A673 (cell line): Measurements from ENCODE around the gene FMNL3. TPM values are rescaled to one million over a fixed set of nuclear protein-coding genes. Genes with fewer than 3 reads are reported as not detected.

ENCODE experiments used
- BruUV-seq: library from RNA; stranded (reverse); fragments of 400-500 nt; replicated peaks from 2 replicates; lab custom pipeline; 2021; lab: Mats Ljungman, UMichigan
- CTCF ChIA-PET: fragments of 300-600 bp; sonication (Branson Sonifier 250); formaldehyde crosslinking; loops from one replicate; lab custom pipeline; 2022; ENCODE audit warnings: antibody characterized with exemption; lab: Charles Lee
- POLR2A ChIA-PET: fragments of 300-600 bp; sonication (Branson Sonifier 250); formaldehyde crosslinking; loops from one replicate; lab custom pipeline; 2022; ENCODE audit warnings: antibody characterized with exemption; ENCODE audit not compliant: low non-redundant PET; lab: Charles Lee
- DNase-seq: peaks from one replicate; pipeline ENCODE4 v3.0.0-alpha.2; 2015; ENCODE audit warnings: low spot score
- H3K27ac ChIP-seq: fragments of 200-600 bp; sonication (generic); 2 replicates; pipeline ENCODE4 v1.5.1; 2016; ENCODE audit warnings: mixed run types, low read depth, mild to moderate bottlenecking, mixed read lengths, antibody characterized with exemption, low read length; ENCODE audit not compliant: poor library complexity, severe bottlenecking
- H3K27me3 ChIP-seq: fragments of 200-600 bp; sonication (generic); replicated peaks from 2 replicates; pipeline ENCODE4 v1.6.1; 2017; ENCODE audit warnings: mixed run types, low read depth, mild to moderate bottlenecking, mixed read lengths, antibody characterized with exemption, low read length; ENCODE audit not compliant: insufficient read depth, poor library complexity
- H3K36me3 ChIP-seq: fragments of 200-600 bp; sonication (generic); 2 replicates; pipeline ENCODE4 v1.6.1; 2016; ENCODE audit warnings: mixed run types, mild to moderate bottlenecking, mixed read lengths, antibody characterized with exemption, low read length; ENCODE audit not compliant: insufficient read depth, poor library complexity, severe bottlenecking
- H3K4me1 ChIP-seq: fragments of 200-600 bp; sonication (generic); 2 replicates; pipeline ENCODE4 v1.6.1; 2017; ENCODE audit warnings: mixed run types, mild to moderate bottlenecking, mixed read lengths, antibody characterized with exemption, low read length; ENCODE audit not compliant: insufficient read depth, poor library complexity, severe bottlenecking
- H3K4me3 ChIP-seq: fragments of 200-600 bp; sonication (generic); 2 replicates; pipeline ENCODE4 v1.5.1; 2016; ENCODE audit warnings: low read depth, mixed run types, mild to moderate bottlenecking, mixed read lengths, low read length; ENCODE audit not compliant: poor library complexity, severe bottlenecking
- H3K9me3 ChIP-seq: fragments of 200-600 bp; sonication (generic); 2 replicates; pipeline ENCODE4 v1.6.1; 2016; ENCODE audit warnings: mixed run types, low read depth, mild to moderate bottlenecking, mixed read lengths, antibody characterized with exemption, low read length; ENCODE audit not compliant: poor library complexity, severe bottlenecking
- CTCF ChIP-seq: fragments of 300-800, 200-600 bp; sonication (generic); conservative IDR thresholded peaks from 2 replicates; pipeline ENCODE4 v1.5.1; 2017; ENCODE audit warnings: low read depth, mild to moderate bottlenecking, antibody characterized with exemption, low read length, moderate library complexity, mixed read lengths
- EZH2 ChIP-seq: fragments of 200-600 bp; sonication (generic); IDR thresholded peaks from 2 replicates; pipeline ENCODE4 v1.6.1; 2017; ENCODE audit warnings: borderline replicate concordance, low read depth, mild to moderate bottlenecking, mixed read lengths, antibody characterized with exemption, low read length; ENCODE audit not compliant: poor library complexity, severe bottlenecking
- intact Hi-C: fragments of 100-400 bp; cut with micrococcal nuclease; formaldehyde crosslinking; loops from one replicate; pipeline ENCODE4 v1.10.0; 2022; ENCODE audit not compliant: unreplicated experiment
- total RNA-seq: library from RNA; stranded (reverse); gene quantifications from 2 replicates; pipeline ENCODE4 v1.2.3, GENCODE V29; 2021

The FMNL3 gene
- total RNA-seq, 1 experiment from 2014 or later = 22.0 TPM

GRCh38 chr12:49692851-49693250, 14.4 kb downstream of the FMNL3 start:
- no peak for DNase-seq
- Histone ChIP-seq H3K27ac (no peak overlapping the region), H3K27me3 (no peaks in the 10 kb centered on the region), H3K9me3 (no peaks in the 10 kb centered on the region), H3K36me3 (no peaks in the 10 kb centered on the region), H3K4me1 (no peaks in the 10 kb centered on the region), H3K4me3 (no peak overlapping the region)
- ChIA-PET CTCF (interaction anchor here (0.7 kb wide), 1 partner anchor 8 kb away, joined by 7 read pairs; no protein-coding TSS in a partner anchor), POLR2A (no interaction called here)
- intact Hi-C loops = no loop called here
- TF ChIP-seq EZH2 = no peak
- TF ChIP-seq CTCF = no peak
- no TSS peak for BruUV-seq

GRCh38 chr12:49689785-49690184, 17.4 kb downstream of the FMNL3 start:
- POLR2A ChIA-PET = no interaction called here
- CTCF ChIA-PET = no interaction called here
- Histone ChIP-seq H3K4me1 (peaks cover 3% of the 10 kb centered on the region), H3K9me3 (no peaks in the 10 kb centered on the region), H3K27me3 (no peaks in the 10 kb centered on the region), H3K4me3 (no peak overlapping the region), H3K36me3 (no peaks in the 10 kb centered on the region), H3K27ac (no peak overlapping the region)
- TF ChIP-seq EZH2 = no peak
- TF ChIP-seq CTCF = no peak
- DNase-seq = no peak
- BruUV-seq = no TSS peak
- intact Hi-C loops = no loop called here

- no peak overlapping the region for H3K4me3 ChIP-seq
- H3K27ac ChIP-seq = no peak overlapping the region
- POLR2A ChIA-PET = no interaction called here
- no peak for DNase-seq
- no peaks in the 10 kb centered on the region for H3K27me3 ChIP-seq
- H3K9me3 ChIP-seq = no peaks in the 10 kb centered on the region
- H3K36me3 ChIP-seq = no peaks in the 10 kb centered on the region
- TF ChIP-seq EZH2 = no peak
- no peak for TF ChIP-seq CTCF
- CTCF ChIA-PET = no interaction called here
- BruUV-seq = no TSS peak
- H3K4me1 ChIP-seq = peaks cover 8% of the 10 kb centered on the region
- intact Hi-C loops = no loop called here
Observed at GRCh38 chr12:49689237-49689636, 18.0 kb downstream of the FMNL3 start.
